ENCODE measurements around the gene COA8. TPM values are rescaled to one million over a fixed set of nuclear protein-coding genes. Genes with fewer than 3 reads are reported as not detected.

The COA8 gene
- total RNA-seq, 2 donors from 2014 or later = 8.0 to 17.6 TPM

GRCh38 chr14:103543140-103543539 lies 19.6 kb upstream of the COA8 start:
- peaks cover 51 to 73% of the 10 kb centered on the region in 2 donors for H3K4me1 ChIP-seq (ENCODE audit: control insufficient read depth in 1 of 2, low read depth in 2 of 2)
- no peaks in the 10 kb centered on the region for H3K36me3 ChIP-seq
- peak overlapping the region; percentile 43 for H3K4me3 ChIP-seq
- peak overlapping the region in 1 of 2 donors; percentile 94 for H3K27ac ChIP-seq
- no peak for ATAC-seq (ENCODE audit: insufficient number of reproducible peaks, low FRiP score, low read depth)
- DNase-seq (ENCODE audit: low spot score) = no peak
- no peaks in the 10 kb centered on the region for H3K9me3 ChIP-seq
- H3K27me3 ChIP-seq (replicated peaks; ENCODE audit: insufficient read depth) = no peaks in the 10 kb centered on the region
- no peak for TF ChIP-seq CTCF (IDR thresholded peaks at IDR 0.05)

GRCh38 chr14:103543721-103544387 lies 18.9 kb upstream of the COA8 start:
- H3K36me3 ChIP-seq = no peaks in the 10 kb centered on the region
- no peaks in the 10 kb centered on the region for H3K27me3 ChIP-seq (replicated peaks; ENCODE audit: insufficient read depth)
- no peaks in the 10 kb centered on the region for H3K9me3 ChIP-seq
- DNase-seq (ENCODE audit: low spot score) (no peak), ATAC-seq (ENCODE audit: insufficient number of reproducible peaks, low FRiP score, low read depth) (no peak)
- no peak overlapping the region for H3K4me3 ChIP-seq
- H3K27ac ChIP-seq = peak overlapping the region in 1 of 2 donors; percentile 94
- peaks cover 50 to 66% of the 10 kb centered on the region in 2 donors for H3K4me1 ChIP-seq (ENCODE audit: control insufficient read depth in 1 of 2, low read depth in 2 of 2)
- no peak for TF ChIP-seq CTCF (IDR thresholded peaks at IDR 0.05)

- H3K4me1 ChIP-seq (ENCODE audit: control insufficient read depth in 1 of 2, low read depth in 2 of 2) = peaks cover 46 to 60% of the 10 kb centered on the region in 2 donors
- no peak for TF ChIP-seq CTCF (IDR thresholded peaks at IDR 0.05)
- no peak overlapping the region for H3K4me3 ChIP-seq
Measured at GRCh38 chr14:103544388-103545218, 18.2 kb upstream of the COA8 start.

DNA sequence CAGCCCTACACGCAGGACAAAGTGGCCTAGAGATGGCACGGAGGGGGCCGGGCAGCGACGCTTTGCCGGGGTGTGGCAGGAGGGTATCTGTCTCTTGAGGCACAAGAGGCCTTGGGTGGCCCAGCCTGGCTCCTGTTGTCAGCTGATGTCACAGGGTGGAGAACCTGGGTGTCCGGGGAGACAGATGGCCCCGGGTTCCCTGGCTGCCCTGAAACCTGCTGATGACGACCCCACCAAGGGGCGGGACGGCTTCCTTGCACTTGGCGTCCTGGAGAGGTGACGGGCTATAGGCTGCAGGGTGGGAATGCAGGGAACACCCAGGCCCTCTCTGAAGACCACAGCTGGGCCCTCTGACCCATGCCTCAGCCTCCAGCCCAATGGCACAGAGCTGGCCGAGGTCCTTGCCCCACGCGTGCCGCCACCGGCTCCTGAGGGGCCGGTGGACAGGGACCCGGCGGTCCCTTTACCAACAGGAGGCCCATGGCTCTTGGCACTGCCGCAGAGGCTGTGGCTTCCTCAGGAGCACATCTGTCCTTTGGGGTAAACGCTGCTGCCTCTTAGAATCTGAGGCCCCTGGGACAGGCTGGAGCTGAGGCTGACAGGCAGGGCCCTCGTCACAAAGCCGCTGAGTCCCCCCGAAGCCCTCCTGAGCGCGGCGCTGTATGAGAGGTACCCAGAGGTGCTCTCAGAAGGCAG lies 17.4 kb upstream of the COA8 start:
- H3K4me3 ChIP-seq = no peak overlapping the region
- peaks cover 49 to 63% of the 10 kb centered on the region in 2 donors for H3K4me1 ChIP-seq (ENCODE audit: control insufficient read depth in 1 of 2, low read depth in 2 of 2)
- ATAC-seq (ENCODE audit: insufficient number of reproducible peaks, low FRiP score, low read depth) (no peak), DNase-seq (ENCODE audit: low spot score) (no peak)
- no peaks in the 10 kb centered on the region for H3K27me3 ChIP-seq (replicated peaks; ENCODE audit: insufficient read depth)
- H3K36me3 ChIP-seq = no peaks in the 10 kb centered on the region
- H3K9me3 ChIP-seq = no peaks in the 10 kb centered on the region
- TF ChIP-seq CTCF (IDR thresholded peaks at IDR 0.05) = no peak
- H3K27ac ChIP-seq = no peak overlapping the region

More at GRCh38 chr14:103544388-103545218, 18.2 kb upstream of the COA8 start:
- no peaks in the 10 kb centered on the region for H3K9me3 ChIP-seq
- no peak overlapping the region for H3K27ac ChIP-seq
- no peak for DNase-seq (ENCODE audit: low spot score)
- no peak for ATAC-seq (ENCODE audit: insufficient number of reproducible peaks, low FRiP score, low read depth)
- H3K27me3 ChIP-seq (replicated peaks; ENCODE audit: insufficient read depth) = no peaks in the 10 kb centered on the region
- H3K36me3 ChIP-seq = no peaks in the 10 kb centered on the region

Data from thoracic aorta (tissue), 2 donors.